Peyer's patch (tissue), 4 donors: ENCODE data around the gene SNX32.

Experiments
- CTCF ChIP-seq, 6 experiments: fragments of 450-650 bp in 4 of 6; fragments of 200-600 bp in 2 of 6; sonication (generic) in 1 of 6; IDR thresholded peaks; one replicate each; pipeline ENCODE4 v1.5.1; 2017 to 2019; ENCODE audit warnings: antibody characterized with exemption in 6 of 6, mild to moderate bottlenecking in 3 of 6, moderate library complexity in 1 of 6
- POLR2A ChIP-seq, 2 donors: fragments of 450-650 bp; IDR thresholded peaks; one replicate each; pipeline ENCODE4 v1.5.1; 2017; ENCODE audit warnings: antibody characterized with exemption in 2 of 2, mild to moderate bottlenecking in 2 of 2, moderate library complexity in 2 of 2

- TF ChIP-seq CTCF (IDR thresholded peaks at IDR 0.05) (no peak), POLR2A (IDR thresholded peaks at IDR 0.05) (no peak)
Measured at GRCh38 chr11:65802841-65803240, 30.9 kb upstream of the SNX32 start.
